ENCODE data around the gene WRNIP1.

DNA sequence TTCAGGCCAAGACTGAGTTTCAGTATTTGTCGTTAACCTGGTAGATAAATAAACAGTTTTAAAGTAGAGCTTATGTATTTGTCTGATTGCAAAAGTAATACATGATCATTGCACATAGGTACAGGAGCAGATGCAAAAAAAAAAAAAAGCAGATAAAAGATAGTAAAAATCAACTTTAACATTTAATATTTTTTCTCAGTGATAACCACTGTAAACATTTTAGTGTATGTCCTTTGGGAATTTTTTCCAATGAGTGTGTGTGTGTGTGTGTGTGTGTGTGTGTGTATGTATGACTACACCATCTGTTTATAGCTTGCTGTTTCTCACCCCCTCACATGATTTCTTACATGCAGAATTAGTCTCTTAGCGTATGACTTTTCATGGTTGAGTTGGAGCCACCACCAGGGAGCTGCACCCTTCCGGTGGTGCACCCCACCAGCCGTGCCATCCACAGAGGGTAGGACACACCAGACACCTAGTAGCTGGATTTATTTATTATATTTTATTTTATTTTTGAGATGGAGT, 26.3 kb downstream of the WRNIP1 start:
- no peak for TF ChIP-seq POLR2A (IDR thresholded peaks at IDR 0.05)
- TF ChIP-seq, protein P1, sequence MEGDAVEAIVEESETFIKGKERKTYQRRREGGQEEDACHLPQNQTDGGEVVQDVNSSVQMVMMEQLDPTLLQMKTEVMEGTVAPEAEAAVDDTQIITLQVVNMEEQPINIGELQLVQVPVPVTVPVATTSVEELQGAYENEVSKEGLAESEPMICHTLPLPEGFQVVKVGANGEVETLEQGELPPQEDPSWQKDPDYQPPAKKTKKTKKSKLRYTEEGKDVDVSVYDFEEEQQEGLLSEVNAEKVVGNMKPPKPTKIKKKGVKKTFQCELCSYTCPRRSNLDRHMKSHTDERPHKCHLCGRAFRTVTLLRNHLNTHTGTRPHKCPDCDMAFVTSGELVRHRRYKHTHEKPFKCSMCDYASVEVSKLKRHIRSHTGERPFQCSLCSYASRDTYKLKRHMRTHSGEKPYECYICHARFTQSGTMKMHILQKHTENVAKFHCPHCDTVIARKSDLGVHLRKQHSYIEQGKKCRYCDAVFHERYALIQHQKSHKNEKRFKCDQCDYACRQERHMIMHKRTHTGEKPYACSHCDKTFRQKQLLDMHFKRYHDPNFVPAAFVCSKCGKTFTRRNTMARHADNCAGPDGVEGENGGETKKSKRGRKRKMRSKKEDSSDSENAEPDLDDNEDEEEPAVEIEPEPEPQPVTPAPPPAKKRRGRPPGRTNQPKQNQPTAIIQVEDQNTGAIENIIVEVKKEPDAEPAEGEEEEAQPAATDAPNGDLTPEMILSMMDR (IDR thresholded peaks at IDR 0.05) = no peak
